NCI-H345 treated with DMSO at 0.1 percent for 48 hours (cell line): ENCODE measurements around the gene KCNIP3.
"Not testable (repeated sequence)": the region's sequence is repeated elsewhere in the genome, so short reads cannot be mapped to it uniquely, and the experiment has no call there.

Experiments
- DNase-seq: peaks from one replicate; lab custom pipeline; 2025; ENCODE audit not compliant: unreplicated experiment; lab: John Stamatoyannopoulos, UW

KCNIP3 gene

DNA sequence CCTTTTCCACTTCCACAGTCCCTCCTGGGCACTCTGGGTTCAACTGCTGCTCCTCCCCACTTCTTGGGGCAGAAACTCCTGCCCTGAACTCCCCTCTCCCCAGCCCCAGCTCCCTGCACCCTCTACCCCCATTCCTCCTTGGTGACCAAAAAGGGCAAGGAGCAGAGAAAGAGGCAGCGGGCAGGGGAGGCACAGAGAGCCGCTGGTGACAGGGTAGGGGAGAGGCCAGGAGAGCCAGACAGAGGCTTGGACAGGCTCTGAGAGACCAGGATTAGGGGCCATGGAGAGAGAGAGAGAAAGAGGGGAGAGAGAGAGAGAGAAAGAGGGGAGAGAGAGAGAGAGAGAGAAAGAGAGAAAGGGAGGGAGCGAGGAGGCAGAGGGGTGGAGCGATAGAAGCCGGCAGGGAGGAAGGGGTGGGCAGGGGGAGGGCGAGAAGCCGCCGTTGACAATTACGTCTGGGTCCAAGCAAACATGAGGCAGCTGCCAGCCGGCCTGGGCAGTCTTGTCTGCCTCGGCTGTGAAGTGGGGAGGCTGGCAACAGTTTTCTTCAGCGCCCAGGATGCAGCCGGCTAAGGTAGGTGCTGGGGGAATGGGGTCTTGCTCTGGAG, at the start of gene KCNIP3:
Gene KCNIP3 (plus strand): TSS at position 468 of the 608 bp plus-strand sequence. CDS start 92 bp downstream, at position 560.
- peak; percentile 63 for DNase-seq

DNA sequence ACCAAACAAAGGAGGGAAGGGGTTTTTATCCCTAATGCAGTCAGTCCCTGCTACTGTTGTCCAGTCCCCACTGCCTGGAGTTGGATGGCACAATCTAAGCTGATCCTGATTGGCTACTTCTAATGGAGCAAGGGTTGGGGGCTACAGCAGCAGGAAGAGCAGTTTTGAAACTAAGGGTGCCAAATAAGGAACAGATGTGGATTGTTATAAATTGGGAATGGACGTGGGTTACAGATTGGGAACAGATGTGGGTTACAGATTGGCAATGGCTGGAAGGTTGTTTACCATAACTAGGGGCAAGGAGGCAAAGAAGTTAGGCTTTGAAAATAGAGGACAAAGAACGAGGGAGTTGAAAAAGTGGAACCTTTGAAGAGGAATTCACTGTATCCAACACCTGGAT, 38.9 kb upstream of the KCNIP3 start:
- no peak for DNase-seq

DNA sequence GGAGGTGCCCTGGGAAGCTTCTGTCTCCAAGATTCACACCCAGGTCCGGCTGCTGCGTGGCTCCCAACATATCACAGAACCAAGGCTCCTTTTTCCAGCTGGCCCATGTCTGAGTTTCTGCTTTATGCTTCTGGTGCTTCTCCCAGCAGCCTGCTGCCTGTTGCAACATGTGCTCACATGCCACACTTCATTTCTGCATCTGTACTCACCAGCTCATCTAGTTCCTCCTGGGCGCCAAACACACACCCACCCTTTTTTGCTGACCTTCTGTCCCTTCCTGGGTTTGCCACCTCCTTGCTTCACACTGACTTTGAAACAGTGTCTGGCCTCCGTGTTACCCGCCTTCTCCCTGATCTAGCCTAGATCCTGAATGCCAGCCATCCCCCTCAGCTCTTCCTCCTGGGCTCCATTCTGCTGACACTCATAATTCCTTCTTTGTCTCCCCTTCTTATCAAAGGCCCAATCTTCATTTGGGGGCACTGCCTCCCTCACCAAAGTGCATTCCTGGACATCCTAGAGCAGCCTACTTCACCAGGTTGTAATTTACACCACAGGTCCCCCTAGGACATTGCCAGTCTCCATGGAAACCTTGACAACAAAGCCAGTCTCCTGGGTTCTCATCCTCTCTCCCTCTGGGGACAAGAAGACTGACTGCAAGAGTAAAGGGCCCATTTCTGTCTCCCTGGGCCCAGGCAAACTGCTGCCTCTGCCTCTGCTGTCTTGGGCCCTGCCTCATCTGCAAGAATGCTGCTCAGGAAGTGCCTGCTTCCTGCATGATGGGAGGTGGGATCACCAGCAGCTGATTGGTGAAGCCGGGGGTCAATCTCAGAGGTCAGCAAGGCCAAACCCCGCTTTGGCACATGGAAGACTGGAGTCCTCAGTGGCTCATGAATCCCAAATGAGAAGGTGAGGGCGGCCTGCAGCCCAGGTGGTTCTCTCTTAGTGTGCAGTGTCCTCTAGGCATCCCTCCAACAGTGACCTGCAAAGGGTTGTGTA, 36.8 kb upstream of the KCNIP3 start:
- no peak for DNase-seq

DNA sequence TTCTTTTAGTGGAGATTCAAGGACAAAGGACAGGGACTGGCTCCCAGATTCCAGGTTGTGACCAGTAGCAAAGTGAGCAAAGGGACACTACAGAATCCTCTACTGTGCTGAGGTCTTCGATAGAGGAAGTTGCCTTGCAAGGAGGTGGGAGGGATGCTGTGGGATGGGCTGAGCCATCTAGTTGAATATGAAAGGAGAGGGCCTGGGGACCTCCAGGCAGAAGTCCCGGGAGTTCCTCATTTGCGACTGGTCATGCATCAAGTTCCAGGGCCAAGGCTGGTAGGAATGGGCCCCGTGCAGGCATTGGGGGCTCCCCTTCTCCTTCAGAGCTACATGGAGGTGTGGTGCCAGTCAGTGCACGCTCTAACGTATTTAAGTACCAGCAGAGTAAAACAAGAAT, 35.5 kb upstream of the KCNIP3 start:
- DNase-seq: no peak

- DNase-seq: no peak
Observed at GRCh38 chr2:95262896-95263542, 34.1 kb upstream of the KCNIP3 start.

- no peak for DNase-seq
Observed at GRCh38 chr2:95264624-95265023, 32.5 kb upstream of the KCNIP3 start.

GRCh38 chr2:95265182-95265581, 32.0 kb upstream of the KCNIP3 start:
- no peak for DNase-seq

DNA sequence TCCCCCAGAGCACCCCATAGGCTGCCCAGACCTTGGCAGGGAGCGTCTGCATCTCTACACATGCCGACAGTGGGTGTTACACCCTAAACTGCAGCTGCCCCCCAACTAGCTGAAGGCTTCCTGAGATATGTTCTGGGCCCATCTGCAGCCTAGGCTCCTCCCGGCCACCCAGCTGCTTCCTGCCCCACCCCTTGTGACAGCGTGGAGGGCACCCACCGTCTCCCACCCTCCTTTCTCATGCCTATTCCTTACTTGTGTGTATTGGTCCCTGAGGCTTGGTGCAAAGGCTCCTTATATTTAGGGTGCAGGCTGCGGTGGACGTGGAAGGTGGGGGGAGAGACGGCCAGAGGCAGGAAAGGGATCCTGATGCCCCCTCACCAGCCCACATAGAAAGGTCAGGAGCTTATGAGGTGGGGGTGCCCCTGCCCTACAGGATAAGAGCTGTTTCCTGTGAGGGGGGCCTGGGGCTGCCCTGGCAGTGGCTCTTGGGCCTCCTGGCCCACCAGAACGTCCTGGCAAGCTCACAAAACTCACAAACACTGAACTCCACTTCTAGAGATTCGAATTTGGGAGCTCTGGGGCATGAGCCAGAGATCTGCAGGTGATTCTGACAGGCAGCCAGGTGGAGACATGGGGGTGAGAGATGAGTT, 30.2 kb upstream of the KCNIP3 start:
- no peak for DNase-seq

DNA sequence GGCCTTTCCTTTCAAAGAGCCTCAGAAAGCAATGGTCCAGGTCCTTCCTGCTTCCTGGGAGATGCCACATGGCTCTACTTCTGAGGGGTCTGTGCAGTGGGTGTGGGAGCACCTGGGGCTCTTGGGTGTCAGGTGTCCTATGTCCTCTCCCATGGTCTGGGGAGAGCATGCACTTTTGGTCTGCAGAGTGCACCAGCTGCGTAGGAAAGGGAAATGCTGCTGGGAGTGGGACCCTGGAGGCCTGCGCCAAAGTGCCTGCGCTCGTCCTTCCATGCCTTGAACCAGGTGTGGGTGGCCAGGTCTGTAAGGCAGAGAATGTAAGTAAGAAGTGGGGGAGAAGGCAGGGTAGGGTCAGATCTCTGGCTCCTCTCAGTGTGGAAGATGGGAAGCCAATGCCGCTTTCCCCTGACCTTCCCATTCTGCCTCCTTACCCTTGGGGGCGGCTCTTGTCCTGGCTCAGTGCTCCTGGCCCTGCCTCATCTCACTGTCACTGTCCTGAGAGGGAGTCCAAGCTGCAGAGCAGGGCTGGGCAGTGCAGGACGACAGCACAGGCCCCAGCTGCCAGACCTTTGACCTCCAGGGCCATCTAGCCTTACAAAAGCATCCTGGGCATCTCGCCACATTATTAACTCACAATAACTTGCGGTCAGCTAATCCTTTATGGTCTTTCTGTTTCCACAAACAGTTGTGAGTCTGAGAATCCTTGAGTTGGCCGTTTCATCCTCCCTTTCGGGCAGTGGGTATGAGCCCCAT, 29.5 kb upstream of the KCNIP3 start:
- DNase-seq: no peak

GRCh38 chr2:95268211-95269035, 28.7 kb upstream of the KCNIP3 start:
- no peak for DNase-seq

- DNase-seq: no peak
Observed at GRCh38 chr2:95269036-95269680, 28.0 kb upstream of the KCNIP3 start.

DNA sequence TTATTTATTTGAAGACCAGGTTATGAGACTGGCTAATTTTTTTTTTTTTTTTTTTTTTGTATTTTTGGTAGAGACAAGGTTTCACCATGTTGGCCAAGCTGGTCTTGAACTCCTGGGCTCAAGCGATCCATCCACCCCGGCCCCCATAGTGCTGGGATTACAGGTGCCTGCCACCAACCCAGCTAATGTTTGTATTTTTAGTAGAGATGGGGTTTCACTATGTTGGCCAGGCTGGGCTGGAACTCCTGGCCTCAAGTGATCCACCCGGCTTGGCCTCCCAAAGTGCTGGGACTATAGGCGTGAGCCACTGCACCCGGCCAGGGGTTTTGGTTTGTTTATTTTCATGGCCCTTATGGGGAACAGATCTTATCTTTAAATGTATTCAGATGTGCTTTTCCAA, 27.4 kb upstream of the KCNIP3 start:
- not testable (repeated sequence) for DNase-seq

- no peak for DNase-seq
Observed at GRCh38 chr2:95270541-95271081, 26.5 kb upstream of the KCNIP3 start.

- no peak for DNase-seq
Observed at GRCh38 chr2:95271381-95271971, 25.7 kb upstream of the KCNIP3 start.

DNA sequence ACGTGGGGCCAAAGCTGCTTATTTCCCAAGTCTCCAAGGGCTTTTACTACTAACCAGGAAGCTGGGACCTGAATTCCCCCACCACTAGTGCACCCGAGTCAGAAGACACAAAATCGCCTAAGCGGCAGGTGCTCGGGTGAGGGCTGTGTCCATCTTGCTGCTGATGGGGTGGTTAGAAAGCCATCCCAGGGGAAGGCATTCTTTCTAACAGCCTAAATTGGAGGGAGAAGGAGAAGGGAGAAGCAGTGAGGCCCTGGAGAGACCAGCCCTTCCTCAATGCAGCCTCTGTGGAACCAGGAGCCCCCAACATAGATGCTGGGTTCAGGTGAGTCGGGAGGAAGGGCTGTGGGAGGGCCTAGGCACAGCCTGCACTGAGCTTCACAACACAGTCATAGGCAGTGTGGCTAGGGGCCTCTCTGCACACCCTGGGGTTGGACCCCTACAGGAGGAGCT, 24.8 kb upstream of the KCNIP3 start:
- no peak for DNase-seq

GRCh38 chr2:95272781-95273180, 24.4 kb upstream of the KCNIP3 start:
- no peak for DNase-seq

DNA sequence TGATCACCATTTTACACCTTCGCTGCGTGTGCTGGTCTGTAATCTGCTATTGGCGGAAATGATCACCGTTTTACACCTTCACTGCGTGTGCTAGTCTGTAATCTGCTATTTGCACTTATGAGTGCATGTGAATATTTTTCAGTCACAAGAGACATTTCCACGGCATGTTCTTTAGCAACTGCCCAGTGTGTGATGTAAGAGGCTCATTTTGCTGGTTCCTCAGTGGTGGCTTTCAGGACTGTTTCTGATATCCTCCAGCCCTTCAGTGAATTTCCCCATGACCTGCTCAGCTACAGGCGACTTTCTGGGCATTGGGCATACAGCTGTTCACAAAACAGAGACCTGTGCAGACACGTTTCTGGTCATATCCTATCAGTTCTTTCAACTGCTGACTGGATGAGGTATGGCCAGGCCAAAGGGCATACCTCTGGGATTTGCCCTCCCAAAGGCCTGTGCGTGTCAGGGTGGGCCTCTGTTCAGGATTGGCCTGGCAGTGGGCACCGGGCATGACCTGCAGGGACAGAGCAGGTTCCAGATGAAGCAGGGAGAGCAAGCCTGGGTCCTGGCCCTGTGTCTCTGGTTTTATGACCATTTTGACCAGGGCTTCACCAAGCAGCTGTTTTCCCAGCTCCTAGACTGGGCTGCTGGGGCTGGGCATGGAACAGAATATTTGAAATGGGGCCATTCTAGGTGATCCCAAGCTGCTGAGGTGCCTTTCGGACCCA, 23.4 kb upstream of the KCNIP3 start:
- DNase-seq: no peak
